H9 (cell line): ENCODE data around the gene IGFLR1. TPM values are rescaled to one million over a fixed set of nuclear protein-coding genes. Genes with fewer than 3 reads are reported as not detected.

Source experiments
- DNase-seq: peaks from one replicate; pipeline ENCODE4 v3.0.0-alpha.2; 2017
- H2AFZ ChIP-seq: one replicate; pipeline ENCODE4 v1.6.1; 2013; ENCODE audit warnings: mild to moderate bottlenecking, low read length, control low read depth, moderate library complexity
- H2AK5ac ChIP-seq: 2 replicates; pipeline ENCODE4 v1.6.1; 2013; ENCODE audit warnings: low read length, control low read depth, mixed read lengths; ENCODE audit not compliant: insufficient read length
- H2BK120ac ChIP-seq: one replicate; pipeline ENCODE4 v1.6.1; 2013; ENCODE audit warnings: low read depth, mild to moderate bottlenecking, low read length, control low read depth, inconsistent platforms; ENCODE audit not compliant: poor library complexity, severe bottlenecking
- H2BK12ac ChIP-seq: 2 replicates; pipeline ENCODE4 v1.6.1; 2013; ENCODE audit warnings: low read length, control low read depth, mixed read lengths, low read depth; ENCODE audit not compliant: insufficient read length
- H2BK15ac ChIP-seq: 2 replicates; pipeline ENCODE4 v1.6.1; 2013; ENCODE audit warnings: low read depth, low read length, control low read depth
- H2BK20ac ChIP-seq: one replicate; pipeline ENCODE4 v1.6.1; 2013; ENCODE audit warnings: low read depth, mild to moderate bottlenecking, low read length, control low read depth, inconsistent platforms; ENCODE audit not compliant: poor library complexity, severe bottlenecking
- H2BK5ac ChIP-seq: 2 replicates; pipeline ENCODE4 v1.6.1; 2013; ENCODE audit warnings: low read length, control low read depth, mixed read lengths; ENCODE audit not compliant: insufficient read length
- H3K14ac ChIP-seq: 2 replicates; pipeline ENCODE4 v1.6.1; 2013; ENCODE audit warnings: low read length, control low read depth; ENCODE audit not compliant: insufficient read depth
- H3K18ac ChIP-seq: 2 replicates; pipeline ENCODE4 v1.6.1; 2013; ENCODE audit warnings: low read depth, mild to moderate bottlenecking, mixed read lengths, low read length, control low read depth; ENCODE audit not compliant: insufficient read length
- H3K23ac ChIP-seq: 2 replicates; pipeline ENCODE4 v1.6.1; 2013; ENCODE audit warnings: low read length, control low read depth, mixed read lengths, low read depth; ENCODE audit not compliant: insufficient read length
- H3K23me2 ChIP-seq: 2 replicates; pipeline ENCODE4 v1.6.1; 2013; ENCODE audit warnings: low read depth, mild to moderate bottlenecking, mixed read lengths, low read length, control low read depth; ENCODE audit not compliant: insufficient read length, poor library complexity, severe bottlenecking
- H3K27ac ChIP-seq: 2 replicates; pipeline ENCODE4 v1.5.1; 2013; ENCODE audit warnings: low read length, control low read depth, mixed read lengths, low read depth; ENCODE audit not compliant: insufficient read length
- H3K27me3 ChIP-seq: 2 replicates; pipeline ENCODE4 v1.6.1; 2013; ENCODE audit warnings: low read length, control low read depth, inconsistent platforms; ENCODE audit not compliant: insufficient read depth
- H3K4ac ChIP-seq: 2 replicates; pipeline ENCODE4 v1.6.1; 2013; ENCODE audit warnings: low read depth, mild to moderate bottlenecking, control low read depth, inconsistent platforms, low read length, moderate library complexity
- H3K4me1 ChIP-seq: 2 replicates; pipeline ENCODE4 v1.6.1; 2013; ENCODE audit warnings: low read length, control low read depth, inconsistent platforms; ENCODE audit not compliant: insufficient read depth
- H3K4me2 ChIP-seq: 2 replicates; pipeline ENCODE4 v1.6.1; 2013; ENCODE audit warnings: low read length, control low read depth, mixed read lengths; ENCODE audit not compliant: insufficient read length, insufficient read depth
- H3K56ac ChIP-seq: 2 replicates; pipeline ENCODE4 v1.6.1; 2013; ENCODE audit warnings: low read depth, mild to moderate bottlenecking, mixed read lengths, low read length, control low read depth; ENCODE audit not compliant: insufficient read length
- H3K79me1 ChIP-seq: 2 replicates; pipeline ENCODE4 v1.6.1; 2013; ENCODE audit warnings: low read depth, mild to moderate bottlenecking, moderate library complexity, low read length, control low read depth, inconsistent platforms; ENCODE audit not compliant: insufficient read depth, poor library complexity, severe bottlenecking
- H3K79me2 ChIP-seq: 2 replicates; pipeline ENCODE4 v1.6.1; 2013; ENCODE audit warnings: low read length, control low read depth, inconsistent platforms; ENCODE audit not compliant: insufficient read depth
- H3K9ac ChIP-seq: 2 replicates; pipeline ENCODE4 v1.6.1; 2013; ENCODE audit warnings: low read length, control low read depth, mixed read lengths; ENCODE audit not compliant: insufficient read length; ENCODE audit errors: extremely low read depth
- H3K9me3 ChIP-seq: one replicate; pipeline ENCODE4 v1.6.1; 2013; ENCODE audit warnings: low read depth, low read length, inconsistent platforms; ENCODE audit not compliant: control insufficient read depth
- H3T11ph ChIP-seq: one replicate; pipeline ENCODE4 v1.6.1; 2013; ENCODE audit warnings: mild to moderate bottlenecking, low read length, control low read depth, inconsistent platforms
- H4K20me1 ChIP-seq: one replicate; pipeline ENCODE4 v1.6.1; 2013; ENCODE audit not compliant: control insufficient read depth, insufficient read length, insufficient read depth
- H4K5ac ChIP-seq: 2 replicates; pipeline ENCODE4 v1.6.1; 2013; ENCODE audit warnings: low read depth, mild to moderate bottlenecking, mixed read lengths, low read length, control low read depth; ENCODE audit not compliant: insufficient read length
- H4K8ac ChIP-seq: replicated peaks from 2 replicates; pipeline ENCODE4 v1.6.1; 2013; ENCODE audit warnings: low read length, control low read depth, mixed read lengths, low read depth; ENCODE audit not compliant: insufficient read length
- H4K91ac ChIP-seq: 2 replicates; pipeline ENCODE4 v1.6.1; 2013; ENCODE audit warnings: low read depth, mild to moderate bottlenecking, moderate library complexity, mixed read lengths, low read length, control low read depth; ENCODE audit not compliant: insufficient read length
- H3K27ac Mint-ChIP-seq, 3 experiments: 2 replicates in 2 of 3; 3 replicates in 1 of 3; pipeline ENCODE4 v1.8.0; 2020 to 2021; ENCODE audit warnings: mixed read lengths in 3 of 3, mild to moderate bottlenecking in 1 of 3, moderate library complexity in 1 of 3
- H3K27me3 Mint-ChIP-seq: 2 replicates; pipeline ENCODE4 v1.8.0; 2021; ENCODE audit warnings: low read depth, mild to moderate bottlenecking, moderate library complexity, mixed read lengths
- H3K36me3 Mint-ChIP-seq, 3 experiments: 2 replicates in 2 of 3; 3 replicates in 1 of 3; pipeline ENCODE4 v1.8.0; 2020 to 2021; ENCODE audit warnings: low read depth in 3 of 3, mixed read lengths in 3 of 3; ENCODE audit not compliant: insufficient read depth in 1 of 3
- H3K4me1 Mint-ChIP-seq, 2 experiments: 2 replicates each; pipeline ENCODE4 v1.8.0; 2020; ENCODE audit warnings: mixed read lengths in 2 of 2
- H3K4me3 Mint-ChIP-seq, 2 experiments: 2 replicates in 1 of 2; 3 replicates in 1 of 2; pipeline ENCODE4 v1.8.0; 2020 to 2021; ENCODE audit warnings: mild to moderate bottlenecking in 2 of 2, mixed read lengths in 2 of 2, moderate library complexity in 1 of 2
- H3K9me3 Mint-ChIP-seq, 2 experiments: 2 replicates in 1 of 2; 3 replicates in 1 of 2; pipeline ENCODE4 v1.8.0; 2020; ENCODE audit warnings: mild to moderate bottlenecking in 2 of 2, mixed read lengths in 2 of 2, moderate library complexity in 1 of 2
- CTCF ChIP-seq: fragments of 200-600 bp; sonication (generic); conservative IDR thresholded peaks from 3 replicates; pipeline ENCODE4 v1.8.0; 2021; ENCODE audit warnings: antibody characterized with exemption, mild to moderate bottlenecking
- WGBS: extraction: QIAGEN DNeasy Blood & Tissue Kit; methylation state at CpG from one replicate; pipeline ENCODE4 v1.1.7; 2013; ENCODE audit warnings: missing lambda C conversion rate, low lambda C conversion rate, mixed read lengths; ENCODE audit not compliant: insufficient read length; ENCODE audit errors: extremely low coverage; 5-methylcytosine and 5-hydroxymethylcytosine counted together
- total RNA-seq: library from RNA; stranded (reverse); gene quantifications from 2 replicates; pipeline ENCODE4 v1.2.1, GENCODE V29; 2021

IGFLR1 gene
- total RNA-seq, 1 experiment from 2014 or later = 2.9 TPM

- Histone ChIP-seq H3K4me2 (no peak overlapping the region), H2AFZ (no peak overlapping the region), H3K18ac (no peak overlapping the region), H4K20me1 (peaks cover 3% of the 10 kb centered on the region), H2BK20ac (no peak overlapping the region), H2BK5ac (no peak overlapping the region), H3K9ac (no peak overlapping the region), H2AK5ac (no peak overlapping the region), H3K23me2 (peaks cover 7% of the 10 kb centered on the region), H2BK15ac (no peak overlapping the region), H4K8ac (no peak overlapping the region), H3K79me2 (no peaks in the 10 kb centered on the region), H3K27me3 (no peaks in the 10 kb centered on the region), H3K79me1 (no peaks in the 10 kb centered on the region), H3K56ac (no peak overlapping the region), H4K91ac (no peak overlapping the region), H3K4me1 (no peaks in the 10 kb centered on the region), H2BK12ac (no peak overlapping the region), H3K9me3 (no peaks in the 10 kb centered on the region), H2BK120ac (no peak overlapping the region), H3K23ac (no peak overlapping the region), H4K5ac (no peak overlapping the region), H3K27ac (no peak overlapping the region), H3T11ph (no peak overlapping the region), H3K14ac (no peak overlapping the region; the same call in 1 of the 2 replicates), H3K4ac (no peak overlapping the region)
- no CpG with 5 or more reads among the region's 11 CpGs for WGBS
- H3K4me3 Mint-ChIP-seq = no peak overlapping the region
- H3K36me3 Mint-ChIP-seq = no peaks in the 10 kb centered on the region; a peak in 1 of 7 replicates
- TF ChIP-seq CTCF = no peak
- H3K27me3 Mint-ChIP-seq = peaks cover 3% of the 10 kb centered on the region; the same call in 1 of the 2 replicates
- no peaks in the 10 kb centered on the region for H3K9me3 Mint-ChIP-seq
- peak; percentile 20 for DNase-seq
- H3K27ac Mint-ChIP-seq = no peak overlapping the region
- H3K4me1 Mint-ChIP-seq = peaks cover 10 to 19% of the 10 kb centered on the region in 2 experiments
These were observed 47.1 kb upstream of the IGFLR1 start for GRCh38 chr19:35789195-35789977.
